ENCODE results near the gene NFKBIZ.

The NFKBIZ gene

DNA sequence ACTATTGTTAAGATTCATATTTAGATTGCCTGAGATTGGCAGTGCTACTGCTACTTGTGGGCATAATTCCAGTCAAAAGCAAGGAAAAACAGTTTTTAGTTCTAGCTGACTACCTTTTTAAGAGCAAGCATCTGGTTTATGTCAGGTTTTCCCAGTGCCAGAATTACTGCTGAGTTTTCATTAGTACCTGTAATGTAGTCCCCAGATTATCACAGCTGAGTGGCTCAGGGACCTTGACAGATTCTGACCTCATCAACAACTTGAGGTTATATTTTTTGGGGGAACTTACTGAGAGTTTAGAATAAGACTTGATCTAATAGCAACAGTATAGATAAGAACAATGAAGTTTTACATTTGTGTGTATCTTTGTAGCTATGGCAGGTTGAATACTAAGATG lies 39.3 kb upstream of the NFKBIZ start:
- no peak for FAIRE-seq
- no peak for TF ChIP-seq POU2F2 (IDR thresholded peaks at IDR 0.05; ENCODE audit: low read depth, low read length)
- no peak for DNase-seq (ENCODE audit: insufficient read length, low spot score)

DNA sequence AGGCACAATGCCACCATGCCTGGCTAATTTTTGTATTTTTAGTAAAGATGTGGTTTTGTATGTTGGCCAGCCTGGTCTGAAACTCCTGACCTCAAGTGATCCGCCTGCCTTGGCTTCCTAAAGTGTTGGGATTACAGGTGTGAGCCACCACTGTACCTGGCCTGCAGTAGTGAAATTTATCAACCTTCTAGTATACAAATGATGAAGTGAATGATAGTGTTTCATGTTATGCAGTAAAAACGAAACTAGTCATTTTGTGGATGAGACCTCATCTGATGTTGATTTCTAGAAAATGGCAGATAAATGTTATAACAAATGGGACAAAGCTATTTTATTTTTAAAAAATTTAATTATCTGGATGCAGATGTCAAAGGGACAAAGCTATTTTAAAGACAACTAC lies 37.4 kb upstream of the NFKBIZ start:
- no peak for DNase-seq (ENCODE audit: insufficient read length, low spot score)
- peak; percentile 67 for FAIRE-seq
- TF ChIP-seq TAF1 (IDR thresholded peaks at IDR 0.05; ENCODE audit: low read depth, low read length), result no peak
- TF ChIP-seq POU2F2 (IDR thresholded peaks at IDR 0.05; ENCODE audit: low read depth, low read length), result no peak
- no peak for TF ChIP-seq POLR2AphosphoS5 (IDR thresholded peaks at IDR 0.05; ENCODE audit: low read depth, low read length)
- no peak for TF ChIP-seq POLR2A (IDR thresholded peaks at IDR 0.05; ENCODE audit: low read depth, low read length)
- TF ChIP-seq SPI1 (IDR thresholded peaks at IDR 0.05; ENCODE audit: low read depth, low read length), result no peak
- TF ChIP-seq PAX5 (IDR thresholded peaks at IDR 0.05; ENCODE audit: insufficient read depth, low read length, severe bottlenecking), result no peak

DNA sequence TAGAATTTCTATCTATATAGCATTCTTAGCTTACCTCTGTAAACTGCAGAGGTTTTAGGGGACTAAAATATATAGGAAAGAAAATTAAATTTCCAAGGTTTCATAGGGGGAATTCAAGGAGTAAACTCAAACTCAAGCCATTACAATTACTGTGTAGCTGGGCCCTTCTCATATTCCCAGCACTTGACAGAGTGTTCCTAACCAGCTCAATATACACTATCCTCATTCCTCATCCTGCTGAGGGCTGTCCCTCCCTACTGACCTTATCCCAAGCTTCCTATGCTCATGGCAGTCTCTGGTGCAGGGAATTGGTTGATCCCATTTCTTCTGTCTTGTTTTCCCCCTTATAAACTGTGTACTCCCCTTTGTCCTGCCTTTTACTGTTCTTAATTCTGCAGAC lies 36.4 kb upstream of the NFKBIZ start:
- FAIRE-seq (no peak), DNase-seq (ENCODE audit: insufficient read length, low spot score) (no peak)
- no peak for TF ChIP-seq POU2F2 (IDR thresholded peaks at IDR 0.05; ENCODE audit: low read depth, low read length)
- TF ChIP-seq TAF1 (IDR thresholded peaks at IDR 0.05; ENCODE audit: low read depth, low read length), result no peak
- no peak for TF ChIP-seq POLR2AphosphoS5 (IDR thresholded peaks at IDR 0.05; ENCODE audit: low read depth, low read length)
- no peak for TF ChIP-seq POLR2A (IDR thresholded peaks at IDR 0.05; ENCODE audit: low read depth, low read length)
- TF ChIP-seq PAX5 (IDR thresholded peaks at IDR 0.05; ENCODE audit: insufficient read depth, low read length, severe bottlenecking), result no peak
- no peak for TF ChIP-seq SPI1 (IDR thresholded peaks at IDR 0.05; ENCODE audit: low read depth, low read length)

DNA sequence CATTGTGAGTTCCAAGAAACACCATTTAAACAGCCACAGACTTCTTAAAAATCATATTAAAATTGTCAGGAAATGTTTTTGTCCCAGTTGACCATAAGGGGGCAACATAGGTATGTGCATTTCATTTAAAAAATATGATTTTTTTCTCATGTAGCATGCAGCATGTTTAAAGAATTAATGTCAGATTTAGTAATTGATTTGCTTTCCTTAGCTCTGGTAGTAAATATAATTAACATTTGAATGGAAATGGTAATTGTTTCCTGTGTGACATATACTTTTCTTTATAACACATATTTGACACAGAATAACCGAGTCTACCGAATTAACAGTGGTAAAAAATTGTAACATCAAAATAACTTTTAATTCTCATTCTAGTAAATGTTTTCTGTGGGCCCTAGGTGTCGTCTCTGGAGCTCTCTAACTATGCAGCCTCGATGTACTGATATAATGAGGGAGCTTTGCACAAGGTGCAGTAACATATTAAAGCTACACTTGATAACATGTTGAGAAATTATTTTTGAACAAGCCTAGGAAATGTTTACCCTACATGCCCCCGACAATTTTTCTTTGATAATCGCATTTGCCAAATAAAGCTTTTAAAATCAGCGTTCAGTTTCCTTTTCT lies 35.4 kb upstream of the NFKBIZ start:
- no peak for TF ChIP-seq POLR2A (IDR thresholded peaks at IDR 0.05; ENCODE audit: low read depth, low read length)
- no peak for TF ChIP-seq TAF1 (IDR thresholded peaks at IDR 0.05; ENCODE audit: low read depth, low read length)
- no peak for TF ChIP-seq POU2F2 (IDR thresholded peaks at IDR 0.05; ENCODE audit: low read depth, low read length)
- TF ChIP-seq PAX5 (IDR thresholded peaks at IDR 0.05; ENCODE audit: insufficient read depth, low read length, severe bottlenecking), result no peak
- TF ChIP-seq POLR2AphosphoS5 (IDR thresholded peaks at IDR 0.05; ENCODE audit: low read depth, low read length), result no peak
- TF ChIP-seq SPI1 (IDR thresholded peaks at IDR 0.05; ENCODE audit: low read depth, low read length), result no peak
- no peak for FAIRE-seq
- no peak for DNase-seq (ENCODE audit: insufficient read length, low spot score)

DNA sequence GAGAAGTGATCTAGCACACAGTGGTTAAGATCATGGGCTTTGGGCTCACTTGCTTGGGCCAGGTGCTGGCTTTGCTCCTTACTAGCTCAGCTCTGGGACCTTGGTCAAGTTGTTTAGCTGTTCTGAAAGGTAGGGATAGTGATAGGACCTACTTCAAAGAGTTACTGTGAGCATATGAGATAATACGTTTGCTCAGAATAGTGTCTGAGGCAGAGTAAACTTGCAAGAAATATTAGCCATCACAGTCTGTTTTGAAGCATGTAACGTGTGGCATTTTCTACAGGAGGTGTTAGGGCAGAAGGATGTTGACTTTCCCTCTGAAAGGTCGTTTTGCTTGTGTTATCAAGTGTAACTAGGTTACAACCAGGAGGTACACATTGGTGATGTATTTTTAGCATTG lies 34.5 kb upstream of the NFKBIZ start:
- FAIRE-seq (peak; percentile 88), DNase-seq (ENCODE audit: insufficient read length, low spot score) (no peak)
- TF ChIP-seq TAF1 (IDR thresholded peaks at IDR 0.05; ENCODE audit: low read depth, low read length) (no peak), PAX5 (IDR thresholded peaks at IDR 0.05; ENCODE audit: insufficient read depth, low read length, severe bottlenecking) (no peak), SPI1 (IDR thresholded peaks at IDR 0.05; ENCODE audit: low read depth, low read length) (no peak), POU2F2 (IDR thresholded peaks at IDR 0.05; ENCODE audit: low read depth, low read length) (no peak), POLR2AphosphoS5 (IDR thresholded peaks at IDR 0.05; ENCODE audit: low read depth, low read length) (no peak), POLR2A (IDR thresholded peaks at IDR 0.05; ENCODE audit: low read depth, low read length) (no peak)

DNA sequence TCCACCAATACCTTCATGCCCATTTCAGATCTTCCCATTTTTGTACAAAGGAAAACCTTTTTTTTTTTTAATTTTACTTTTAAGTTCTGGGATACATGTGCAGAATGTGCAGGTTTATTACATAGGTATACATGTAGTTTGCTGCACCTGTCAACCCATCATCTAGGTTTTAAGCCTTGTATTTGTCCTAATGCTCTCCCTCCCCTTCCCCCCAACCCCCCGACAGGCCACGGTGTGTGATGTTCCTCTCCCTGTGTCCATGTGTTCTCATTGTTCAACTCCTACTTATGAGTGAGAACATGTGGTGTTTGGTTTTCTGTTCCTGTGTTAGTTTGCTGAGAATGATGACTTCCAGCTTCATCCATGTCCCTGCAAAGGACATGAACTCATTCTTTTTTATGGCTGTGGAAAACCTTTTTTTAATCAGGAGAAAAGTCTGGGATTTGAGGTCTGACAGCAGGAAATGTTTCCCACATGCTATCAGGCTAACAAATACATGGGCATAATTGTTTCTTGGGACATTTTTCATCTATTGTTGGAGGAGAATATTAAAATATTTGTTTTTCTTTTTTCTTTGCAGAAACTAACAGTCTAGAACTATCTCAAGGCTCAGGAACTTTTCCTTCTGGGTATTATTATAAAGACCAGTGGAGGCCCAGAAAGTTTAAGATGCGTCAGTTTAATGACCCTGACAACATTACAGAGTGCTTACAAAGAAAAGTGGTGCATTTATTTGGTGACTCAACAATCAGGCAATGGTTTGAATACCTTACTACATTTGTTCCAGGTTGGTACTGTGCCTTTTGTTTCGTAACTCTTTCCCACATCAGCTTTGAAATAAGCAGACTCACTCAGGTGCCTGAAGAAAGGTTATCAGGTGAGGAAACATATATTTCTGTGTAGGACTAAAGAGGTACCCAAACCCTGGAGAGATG lies 32.8 kb upstream of the NFKBIZ start:
- TF ChIP-seq POU2F2 (IDR thresholded peaks at IDR 0.05; ENCODE audit: low read depth, low read length) (no peak), TAF1 (IDR thresholded peaks at IDR 0.05; ENCODE audit: low read depth, low read length) (no peak), SPI1 (IDR thresholded peaks at IDR 0.05; ENCODE audit: low read depth, low read length) (no peak), POLR2A (IDR thresholded peaks at IDR 0.05; ENCODE audit: low read depth, low read length) (no peak), PAX5 (IDR thresholded peaks at IDR 0.05; ENCODE audit: insufficient read depth, low read length, severe bottlenecking) (no peak), POLR2AphosphoS5 (IDR thresholded peaks at IDR 0.05; ENCODE audit: low read depth, low read length) (no peak)
- DNase-seq (ENCODE audit: insufficient read length, low spot score), result no peak
- peak; percentile 64 for FAIRE-seq

DNA sequence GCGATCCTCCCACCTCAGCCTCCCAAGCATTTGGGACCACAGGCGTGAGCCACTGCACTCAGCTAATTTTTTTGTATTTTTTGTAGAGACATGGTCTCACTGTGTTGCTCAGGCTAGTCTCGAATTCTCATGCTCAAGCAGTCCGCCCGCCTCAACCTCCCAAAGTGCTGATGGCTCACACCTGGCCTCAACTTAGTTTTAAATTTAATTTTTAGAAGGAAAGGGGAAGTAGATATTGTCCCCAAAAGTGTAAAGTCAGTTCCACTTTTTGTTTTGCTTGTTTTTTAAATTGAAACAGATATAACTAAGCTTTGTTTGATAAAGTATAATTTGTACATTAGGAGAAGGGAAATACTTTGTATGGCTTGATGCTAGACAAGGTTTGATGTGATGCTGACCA lies 31.3 kb upstream of the NFKBIZ start:
- FAIRE-seq (peak; percentile 23), DNase-seq (ENCODE audit: insufficient read length, low spot score) (no peak)
- TF ChIP-seq PAX5 (IDR thresholded peaks at IDR 0.05; ENCODE audit: insufficient read depth, low read length, severe bottlenecking), result no peak
- no peak for TF ChIP-seq POLR2A (IDR thresholded peaks at IDR 0.05; ENCODE audit: low read depth, low read length)
- peak; percentile 29; the same call in 1 of the 2 replicates for TF ChIP-seq SPI1 (IDR thresholded peaks at IDR 0.05; ENCODE audit: low read depth, low read length)
- no peak for TF ChIP-seq TAF1 (IDR thresholded peaks at IDR 0.05; ENCODE audit: low read depth, low read length)

DNA sequence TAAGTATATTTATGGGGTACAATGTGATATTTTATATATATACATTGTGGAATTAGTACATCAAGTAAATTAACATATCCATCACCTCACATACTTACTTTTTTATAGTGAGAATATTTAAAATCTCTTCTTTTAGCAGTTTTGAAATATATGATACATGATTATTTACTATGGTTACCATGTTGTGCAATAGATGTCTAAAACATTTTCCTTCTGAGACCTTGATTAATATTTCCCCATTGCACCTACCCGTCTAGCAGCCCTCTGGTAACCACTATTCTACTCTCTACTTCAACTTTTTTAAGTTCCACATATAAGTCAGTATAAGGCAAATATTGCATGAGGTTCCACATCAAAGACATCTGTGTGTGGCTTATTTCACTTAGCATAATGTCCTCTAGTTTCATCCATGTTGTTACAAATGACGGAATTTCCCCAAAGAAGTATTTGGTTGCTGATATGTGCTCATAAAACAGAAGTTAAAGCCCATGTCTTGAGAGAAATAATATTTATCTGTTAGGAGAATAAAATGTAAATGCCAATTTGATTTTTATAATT lies 29.6 kb upstream of the NFKBIZ start:
- no peak for DNase-seq (ENCODE audit: insufficient read length, low spot score)
- TF ChIP-seq TAF1 (IDR thresholded peaks at IDR 0.05; ENCODE audit: low read depth, low read length), result no peak
- TF ChIP-seq SPI1 (IDR thresholded peaks at IDR 0.05; ENCODE audit: low read depth, low read length), result no peak
- TF ChIP-seq POLR2A (IDR thresholded peaks at IDR 0.05; ENCODE audit: low read depth, low read length), result no peak
- no peak for TF ChIP-seq PAX5 (IDR thresholded peaks at IDR 0.05; ENCODE audit: insufficient read depth, low read length, severe bottlenecking)
- no peak for TF ChIP-seq POLR2AphosphoS5 (IDR thresholded peaks at IDR 0.05; ENCODE audit: low read depth, low read length)
- no peak for TF ChIP-seq POU2F2 (IDR thresholded peaks at IDR 0.05; ENCODE audit: low read depth, low read length)
- peak; percentile 35 for FAIRE-seq

DNA sequence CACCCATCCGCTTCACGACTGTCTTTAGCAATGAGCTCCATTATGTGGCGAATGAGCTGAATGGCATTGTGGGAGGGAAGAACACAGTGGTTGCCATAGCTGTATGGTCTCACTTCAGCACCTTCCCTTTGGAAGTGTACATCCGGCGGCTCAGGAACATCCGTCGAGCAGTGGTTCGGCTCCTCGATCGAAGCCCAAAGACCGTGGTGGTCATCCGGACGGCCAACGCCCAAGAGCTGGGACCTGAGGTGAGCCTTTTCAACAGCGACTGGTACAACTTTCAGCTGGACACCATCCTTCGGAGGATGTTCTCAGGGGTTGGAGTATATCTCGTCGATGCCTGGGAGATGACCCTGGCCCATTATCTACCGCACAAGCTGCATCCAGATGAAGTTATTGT lies 27.8 kb upstream of the NFKBIZ start:
- FAIRE-seq (no peak), DNase-seq (ENCODE audit: insufficient read length, low spot score) (no peak)
- TF ChIP-seq TAF1 (IDR thresholded peaks at IDR 0.05; ENCODE audit: low read depth, low read length), result no peak
- TF ChIP-seq SPI1 (IDR thresholded peaks at IDR 0.05; ENCODE audit: low read depth, low read length), result no peak
- no peak for TF ChIP-seq PAX5 (IDR thresholded peaks at IDR 0.05; ENCODE audit: insufficient read depth, low read length, severe bottlenecking)
- TF ChIP-seq POU2F2 (IDR thresholded peaks at IDR 0.05; ENCODE audit: low read depth, low read length), result no peak
- TF ChIP-seq POLR2AphosphoS5 (IDR thresholded peaks at IDR 0.05; ENCODE audit: low read depth, low read length), result no peak
- TF ChIP-seq POLR2A (IDR thresholded peaks at IDR 0.05; ENCODE audit: low read depth, low read length), result no peak
